Left ventricle myocardium inferior (tissue), 1 donor: ENCODE measurements around the gene PHF21A. TPM values are rescaled to one million over a fixed set of nuclear protein-coding genes. Genes with fewer than 3 reads are reported as not detected.
A peak's percentile ranks its signal among the peaks of the same experiment; 100 is the strongest.

Experiments used
- DNase-seq: peaks from one replicate; pipeline ENCODE4 v3.0.0-alpha.2; 2020
- H3K27ac ChIP-seq: fragments of 200-600 bp; replicated peaks from 2 replicates; pipeline ENCODE4 v1.8.0; 2021
- H3K27me3 ChIP-seq: fragments of 200-600 bp; 2 replicates; pipeline ENCODE4 v1.8.0; 2021; ENCODE audit warnings: low read depth
- H3K36me3 ChIP-seq: fragments of 200-600 bp; 2 replicates; pipeline ENCODE4 v1.8.0; 2021
- H3K4me1 ChIP-seq: fragments of 200-600 bp; 2 replicates; pipeline ENCODE4 v1.8.0; 2021
- H3K4me3 ChIP-seq: fragments of 200-600 bp; 2 replicates; pipeline ENCODE4 v1.8.0; 2021; ENCODE audit warnings: mild to moderate bottlenecking, moderate library complexity
- H3K9me3 ChIP-seq: fragments of 200-600 bp; replicated peaks from 2 replicates; pipeline ENCODE4 v1.8.0; 2021
- intact Hi-C: fragments of 100-400 bp; cut with micrococcal nuclease; formaldehyde crosslinking; loops from one replicate; pipeline ENCODE4 v1.11.0; 2022
- total RNA-seq: library from RNA; stranded (reverse); fragmentation: NEBNext Ultra II Directional; extraction: Animal tissue kit (Norgen Biotek cat#: 25700); gene quantifications from one replicate; pipeline ENCODE4 v1.2.1, GENCODE V29; 2021
- TF ChIP-seq, protein P1 (sequence below): fragments of 200-600 bp; IDR thresholded peaks from 2 replicates; pipeline ENCODE4 v1.8.0; 2021; ENCODE audit warnings: antibody characterized with exemption, mild to moderate bottlenecking, borderline replicate concordance
- donor health status: DM: no; HTN: yes; CAD: no; lungs with severe emphysema.

Gene PHF21A
- total RNA-seq, 1 donor from 2014 or later, result 36.6 TPM

DNA sequence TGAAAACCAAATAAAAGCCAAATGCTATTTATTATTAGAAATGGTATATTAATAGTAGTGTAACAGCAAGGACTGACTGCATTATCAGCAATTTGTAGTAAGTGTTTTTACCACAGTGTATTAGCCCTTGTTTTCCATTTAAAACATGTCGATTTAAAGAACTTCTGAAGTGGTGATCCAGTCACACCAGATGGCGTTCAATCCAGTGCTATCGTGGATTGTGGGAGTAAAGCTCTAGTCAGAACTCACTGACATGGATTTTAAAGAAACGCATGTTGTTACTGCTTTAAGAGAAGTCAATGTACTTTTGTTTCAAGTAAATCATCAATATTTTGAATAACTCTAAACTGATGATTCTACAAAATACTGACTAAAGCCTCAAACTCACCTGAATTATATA is 147.7 kb downstream of the PHF21A start:
- intact Hi-C loops, result no loop called here
- H3K36me3 ChIP-seq, result peaks cover 51% of the 10 kb centered on the region
- no peak overlapping the region for H3K4me3 ChIP-seq
- TF ChIP-seq, protein P1, sequence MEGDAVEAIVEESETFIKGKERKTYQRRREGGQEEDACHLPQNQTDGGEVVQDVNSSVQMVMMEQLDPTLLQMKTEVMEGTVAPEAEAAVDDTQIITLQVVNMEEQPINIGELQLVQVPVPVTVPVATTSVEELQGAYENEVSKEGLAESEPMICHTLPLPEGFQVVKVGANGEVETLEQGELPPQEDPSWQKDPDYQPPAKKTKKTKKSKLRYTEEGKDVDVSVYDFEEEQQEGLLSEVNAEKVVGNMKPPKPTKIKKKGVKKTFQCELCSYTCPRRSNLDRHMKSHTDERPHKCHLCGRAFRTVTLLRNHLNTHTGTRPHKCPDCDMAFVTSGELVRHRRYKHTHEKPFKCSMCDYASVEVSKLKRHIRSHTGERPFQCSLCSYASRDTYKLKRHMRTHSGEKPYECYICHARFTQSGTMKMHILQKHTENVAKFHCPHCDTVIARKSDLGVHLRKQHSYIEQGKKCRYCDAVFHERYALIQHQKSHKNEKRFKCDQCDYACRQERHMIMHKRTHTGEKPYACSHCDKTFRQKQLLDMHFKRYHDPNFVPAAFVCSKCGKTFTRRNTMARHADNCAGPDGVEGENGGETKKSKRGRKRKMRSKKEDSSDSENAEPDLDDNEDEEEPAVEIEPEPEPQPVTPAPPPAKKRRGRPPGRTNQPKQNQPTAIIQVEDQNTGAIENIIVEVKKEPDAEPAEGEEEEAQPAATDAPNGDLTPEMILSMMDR, result no peak
- no peak overlapping the region for H3K27ac ChIP-seq
- no peaks in the 10 kb centered on the region for H3K27me3 ChIP-seq
- H3K9me3 ChIP-seq, result no peaks in the 10 kb centered on the region
- DNase-seq, result no peak
- H3K4me1 ChIP-seq, result no peaks in the 10 kb centered on the region

- intact Hi-C loops, result loop anchor here (5.0 kb wide), 1 partner anchor 38 kb away; no protein-coding TSS in a partner anchor
- DNase-seq, result no peak
- TF ChIP-seq, protein P1, result no peak
- Histone ChIP-seq H3K27me3 (no peaks in the 10 kb centered on the region), H3K4me3 (no peak overlapping the region), H3K9me3 (no peaks in the 10 kb centered on the region), H3K36me3 (peaks cover 51% of the 10 kb centered on the region), H3K4me1 (no peaks in the 10 kb centered on the region), H3K27ac (no peak overlapping the region)
Observed at GRCh38 chr11:45968901-45969300, 152.4 kb downstream of the PHF21A start.

- H3K9me3 ChIP-seq, result no peaks in the 10 kb centered on the region
- peaks cover 53% of the 10 kb centered on the region for H3K36me3 ChIP-seq
- DNase-seq, result no peak
- no peak overlapping the region for H3K27ac ChIP-seq
- no peaks in the 10 kb centered on the region for H3K4me1 ChIP-seq
- no peaks in the 10 kb centered on the region for H3K27me3 ChIP-seq
- TF ChIP-seq, protein P1, result no peak
- H3K4me3 ChIP-seq, result no peak overlapping the region
- intact Hi-C loops, result loop anchor here (5.0 kb wide), 1 partner anchor 40 kb away; no protein-coding TSS in a partner anchor
Observed at GRCh38 chr11:45967506-45967905, 153.7 kb downstream of the PHF21A start.

DNA sequence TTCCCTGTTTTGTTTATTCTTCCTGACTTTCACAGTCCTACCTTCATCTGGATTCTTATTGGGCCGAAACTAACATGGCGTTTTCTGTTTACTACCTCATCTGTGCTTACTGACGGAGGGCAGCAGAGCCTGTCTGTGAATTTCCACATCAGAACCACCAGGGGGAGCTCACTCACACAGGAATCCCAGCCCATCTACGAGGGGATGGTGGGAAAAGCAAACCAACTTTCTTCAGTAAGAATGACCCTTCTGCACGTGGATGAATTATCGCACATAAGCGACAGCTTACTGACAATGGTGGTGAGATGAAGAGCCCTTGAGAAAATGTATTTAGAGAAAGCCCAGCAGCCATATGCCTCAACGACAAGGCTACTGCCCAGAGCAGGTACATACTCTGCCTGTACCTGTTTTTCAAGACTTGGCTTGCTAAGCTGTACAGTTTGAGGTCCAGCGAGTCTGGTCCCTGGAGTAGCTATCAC is 156.3 kb downstream of the PHF21A start:
- Histone ChIP-seq H3K27me3 (no peaks in the 10 kb centered on the region), H3K27ac (peak overlapping the region; percentile 30), H3K9me3 (no peaks in the 10 kb centered on the region), H3K4me3 (no peak overlapping the region), H3K36me3 (peaks cover 44% of the 10 kb centered on the region), H3K4me1 (peaks cover 18% of the 10 kb centered on the region)
- intact Hi-C loops, result loop anchor here (5.0 kb wide), 1 partner anchor 42 kb away; no protein-coding TSS in a partner anchor
- peak; percentile 24 for DNase-seq
- TF ChIP-seq, protein P1, result peak; percentile 95

DNA sequence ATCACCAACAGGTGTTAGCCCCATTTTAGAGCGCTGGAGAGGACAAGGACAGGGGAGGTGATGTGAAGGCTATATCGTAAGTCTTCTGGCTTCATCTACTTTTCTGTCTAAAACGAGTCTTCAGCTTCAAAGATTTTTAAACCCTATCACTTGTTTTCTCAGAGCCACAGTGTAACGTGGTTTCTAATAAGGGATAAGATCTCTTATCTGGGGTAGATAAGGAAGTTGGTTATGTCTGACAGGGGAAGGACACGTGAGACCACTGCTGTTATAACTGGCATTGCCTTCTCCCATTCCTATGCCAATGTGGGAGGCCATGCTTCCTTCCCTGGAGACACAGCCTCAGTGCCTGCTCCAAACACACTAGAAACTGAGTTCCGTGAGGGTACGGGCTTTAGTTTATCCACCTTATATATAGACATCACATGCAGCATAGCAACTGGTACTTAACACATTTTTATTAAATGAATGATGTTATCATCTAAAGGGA is 159.5 kb downstream of the PHF21A start:
- H3K36me3 ChIP-seq, result peaks cover 16% of the 10 kb centered on the region
- H3K4me1 ChIP-seq, result peaks cover 22% of the 10 kb centered on the region
- TF ChIP-seq, protein P1, result no peak
- H3K27ac ChIP-seq, result peak overlapping the region; percentile 52
- H3K9me3 ChIP-seq, result no peaks in the 10 kb centered on the region
- intact Hi-C loops, result no loop called here
- H3K4me3 ChIP-seq, result no peak overlapping the region
- DNase-seq, result no peak
- no peaks in the 10 kb centered on the region for H3K27me3 ChIP-seq
